Measurements from ENCODE around the gene MYLK3.

DNA sequence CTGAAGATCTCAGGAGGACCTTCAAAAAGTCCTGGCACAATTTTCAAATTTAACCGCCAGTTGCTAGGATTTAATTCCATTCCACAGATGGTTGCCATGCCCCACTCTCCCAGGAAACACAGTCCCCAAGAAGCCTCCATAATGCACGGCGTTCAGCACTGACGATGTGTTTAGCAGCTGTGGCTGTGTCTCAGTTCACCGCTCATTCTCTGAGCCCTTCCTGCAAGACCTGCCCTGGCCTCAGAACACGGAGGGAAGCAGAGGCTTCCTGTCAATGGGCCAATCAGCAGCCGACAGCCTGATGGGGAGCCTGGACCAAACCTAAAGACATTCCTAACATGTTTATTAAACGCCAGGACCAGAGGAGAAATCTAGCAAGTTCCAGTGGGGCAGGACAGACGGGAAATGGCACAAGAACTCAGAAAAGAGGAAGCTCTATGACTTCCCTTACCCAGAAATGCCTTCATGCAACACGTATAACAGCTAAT lies 4.9 kb downstream of the MYLK3 start:
- no peak for TF ChIP-seq POLR2A (IDR thresholded peaks at IDR 0.05)
- TF ChIP-seq, protein P1, sequence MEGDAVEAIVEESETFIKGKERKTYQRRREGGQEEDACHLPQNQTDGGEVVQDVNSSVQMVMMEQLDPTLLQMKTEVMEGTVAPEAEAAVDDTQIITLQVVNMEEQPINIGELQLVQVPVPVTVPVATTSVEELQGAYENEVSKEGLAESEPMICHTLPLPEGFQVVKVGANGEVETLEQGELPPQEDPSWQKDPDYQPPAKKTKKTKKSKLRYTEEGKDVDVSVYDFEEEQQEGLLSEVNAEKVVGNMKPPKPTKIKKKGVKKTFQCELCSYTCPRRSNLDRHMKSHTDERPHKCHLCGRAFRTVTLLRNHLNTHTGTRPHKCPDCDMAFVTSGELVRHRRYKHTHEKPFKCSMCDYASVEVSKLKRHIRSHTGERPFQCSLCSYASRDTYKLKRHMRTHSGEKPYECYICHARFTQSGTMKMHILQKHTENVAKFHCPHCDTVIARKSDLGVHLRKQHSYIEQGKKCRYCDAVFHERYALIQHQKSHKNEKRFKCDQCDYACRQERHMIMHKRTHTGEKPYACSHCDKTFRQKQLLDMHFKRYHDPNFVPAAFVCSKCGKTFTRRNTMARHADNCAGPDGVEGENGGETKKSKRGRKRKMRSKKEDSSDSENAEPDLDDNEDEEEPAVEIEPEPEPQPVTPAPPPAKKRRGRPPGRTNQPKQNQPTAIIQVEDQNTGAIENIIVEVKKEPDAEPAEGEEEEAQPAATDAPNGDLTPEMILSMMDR (IDR thresholded peaks at IDR 0.05): no peak

All from right lobe of liver (tissue), 4 donors.